HFF-Myc (cell line): ENCODE data around the gene IKZF2.

Source experiments
- DNase-seq: peaks from one replicate; pipeline ENCODE4 v3.0.0-alpha.2; 2011; ENCODE audit warnings: low read depth; ENCODE audit errors: extremely low read depth
- H3K4me3 ChIP-seq: replicated peaks from 2 replicates; pipeline ENCODE4 v1.5.1; 2011; ENCODE audit warnings: low read depth, mild to moderate bottlenecking, control low read depth, low read length
- TF ChIP-seq, protein P1 (sequence below): IDR thresholded peaks from 2 replicates; pipeline ENCODE4 v1.5.1; 2012; ENCODE audit warnings: mild to moderate bottlenecking, low read depth, low read length, control low read depth; ENCODE audit errors: missing control alignments

Gene IKZF2

GRCh38 chr2:213105212-213105611 is 46.2 kb downstream of the IKZF2 start:
- TF ChIP-seq, protein P1, sequence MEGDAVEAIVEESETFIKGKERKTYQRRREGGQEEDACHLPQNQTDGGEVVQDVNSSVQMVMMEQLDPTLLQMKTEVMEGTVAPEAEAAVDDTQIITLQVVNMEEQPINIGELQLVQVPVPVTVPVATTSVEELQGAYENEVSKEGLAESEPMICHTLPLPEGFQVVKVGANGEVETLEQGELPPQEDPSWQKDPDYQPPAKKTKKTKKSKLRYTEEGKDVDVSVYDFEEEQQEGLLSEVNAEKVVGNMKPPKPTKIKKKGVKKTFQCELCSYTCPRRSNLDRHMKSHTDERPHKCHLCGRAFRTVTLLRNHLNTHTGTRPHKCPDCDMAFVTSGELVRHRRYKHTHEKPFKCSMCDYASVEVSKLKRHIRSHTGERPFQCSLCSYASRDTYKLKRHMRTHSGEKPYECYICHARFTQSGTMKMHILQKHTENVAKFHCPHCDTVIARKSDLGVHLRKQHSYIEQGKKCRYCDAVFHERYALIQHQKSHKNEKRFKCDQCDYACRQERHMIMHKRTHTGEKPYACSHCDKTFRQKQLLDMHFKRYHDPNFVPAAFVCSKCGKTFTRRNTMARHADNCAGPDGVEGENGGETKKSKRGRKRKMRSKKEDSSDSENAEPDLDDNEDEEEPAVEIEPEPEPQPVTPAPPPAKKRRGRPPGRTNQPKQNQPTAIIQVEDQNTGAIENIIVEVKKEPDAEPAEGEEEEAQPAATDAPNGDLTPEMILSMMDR, result no peak
- DNase-seq, result no peak
- H3K4me3 ChIP-seq, result no peak overlapping the region

DNA sequence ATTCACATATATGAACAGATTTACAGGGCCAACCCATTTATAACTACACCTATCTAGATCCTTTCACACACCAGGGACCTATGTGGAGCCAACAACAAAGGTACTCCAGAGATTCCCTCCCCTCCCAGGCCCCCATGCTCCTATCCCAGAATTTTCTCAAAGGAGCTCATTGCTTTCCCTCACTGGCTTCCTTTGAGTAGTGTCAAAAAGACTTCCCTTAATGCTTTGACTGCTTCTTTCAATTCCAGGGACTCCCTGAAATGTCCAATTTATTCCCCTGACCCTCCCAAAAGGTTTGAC is 46.6 kb downstream of the IKZF2 start:
- TF ChIP-seq, protein P1, result no peak
- no peak for DNase-seq
- H3K4me3 ChIP-seq, result no peak overlapping the region

GRCh38 chr2:213104092-213104902 is 47.1 kb downstream of the IKZF2 start:
- no peak for DNase-seq
- TF ChIP-seq, protein P1, result no peak
- H3K4me3 ChIP-seq, result no peak overlapping the region

DNA sequence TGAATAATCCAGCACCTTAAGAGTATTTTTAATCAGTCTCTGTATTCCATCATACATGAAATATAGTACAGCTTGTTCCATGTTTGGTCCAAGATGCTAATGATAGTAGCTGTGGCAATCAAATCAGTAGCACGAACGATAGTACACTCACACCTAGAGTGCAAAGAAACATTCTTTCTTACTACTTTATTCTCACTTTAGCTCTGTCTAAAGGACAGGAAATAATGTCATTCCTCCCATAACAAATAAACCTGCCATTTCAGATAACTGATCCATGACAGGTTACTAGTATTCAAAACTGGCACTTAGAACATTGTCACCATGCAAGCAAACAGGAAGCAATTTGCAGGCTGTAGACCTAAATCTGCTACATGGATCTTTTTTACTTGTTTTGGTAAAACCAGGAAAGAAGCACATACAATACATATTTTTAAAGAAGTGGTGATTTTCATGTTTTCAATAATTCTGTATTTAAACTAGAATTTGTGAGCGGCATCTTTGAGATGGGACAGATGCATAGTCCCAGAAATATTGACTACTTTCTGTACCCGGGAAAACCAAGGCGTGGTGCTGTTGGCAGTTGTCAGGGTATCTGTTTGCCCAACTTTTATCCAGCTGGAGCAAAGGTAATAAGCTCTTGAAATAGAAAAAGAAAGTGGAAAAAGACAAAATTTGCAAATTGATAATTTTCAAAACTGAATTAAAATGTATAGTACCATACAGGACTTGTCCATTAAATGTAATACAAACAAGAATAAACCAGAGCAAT is 49.5 kb downstream of the IKZF2 start:
- no peak overlapping the region for H3K4me3 ChIP-seq
- TF ChIP-seq, protein P1, result no peak
- no peak for DNase-seq

- TF ChIP-seq, protein P1, result no peak
- no peak overlapping the region for H3K4me3 ChIP-seq
Measured at GRCh38 chr2:213101109-213101508, 50.3 kb downstream of the IKZF2 start.

DNA sequence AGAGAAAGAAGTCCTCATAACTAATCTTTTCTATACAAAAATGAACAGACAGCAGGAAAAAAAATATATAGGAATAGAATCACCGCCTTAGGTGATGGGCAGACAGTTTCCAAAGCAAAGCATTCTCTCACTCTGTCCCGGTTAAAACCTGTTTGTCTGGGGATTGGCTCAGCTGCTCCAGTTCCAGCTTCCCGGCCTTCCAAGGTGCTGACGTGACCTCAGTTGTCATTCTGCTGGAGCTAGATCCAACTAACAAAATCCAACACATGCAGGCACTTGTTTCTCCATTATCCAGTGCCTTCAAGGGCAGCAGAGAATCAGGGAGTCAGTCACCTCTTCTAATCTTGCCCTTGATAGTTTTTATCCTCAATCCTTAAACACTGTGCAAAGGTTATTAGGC is 52.8 kb downstream of the IKZF2 start:
- no peak overlapping the region for H3K4me3 ChIP-seq
- DNase-seq, result no peak
- TF ChIP-seq, protein P1, result no peak

More at GRCh38 chr2:213101109-213101508, 50.3 kb downstream of the IKZF2 start:
- no peak for DNase-seq
